ENCODE measurements around the gene ABCC5.
"Not testable (repeated sequence)": the region's sequence is repeated elsewhere in the genome, so short reads cannot be mapped to it uniquely, and the experiment has no call there.

ABCC5 gene

DNA sequence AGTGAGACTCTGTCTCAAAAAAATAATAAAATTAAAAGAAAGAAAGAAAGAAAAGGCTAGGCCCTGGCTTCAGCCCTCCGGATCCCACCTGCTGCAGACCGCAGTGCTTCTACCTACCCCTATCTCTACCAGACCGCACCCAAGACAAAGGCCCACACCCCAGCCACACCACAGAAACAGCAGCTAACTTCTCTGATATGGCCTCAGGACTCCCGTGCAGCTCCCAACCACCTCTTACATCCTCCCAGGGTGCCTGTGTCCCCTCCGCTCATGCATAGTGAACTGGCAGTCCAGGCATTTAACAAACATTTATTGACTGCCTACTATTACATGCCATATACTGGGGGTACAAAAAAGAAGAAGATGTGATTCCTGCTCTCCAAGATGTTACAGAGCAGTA is 28.3 kb upstream of the ABCC5 start:
- TF ChIP-seq, protein P1, sequence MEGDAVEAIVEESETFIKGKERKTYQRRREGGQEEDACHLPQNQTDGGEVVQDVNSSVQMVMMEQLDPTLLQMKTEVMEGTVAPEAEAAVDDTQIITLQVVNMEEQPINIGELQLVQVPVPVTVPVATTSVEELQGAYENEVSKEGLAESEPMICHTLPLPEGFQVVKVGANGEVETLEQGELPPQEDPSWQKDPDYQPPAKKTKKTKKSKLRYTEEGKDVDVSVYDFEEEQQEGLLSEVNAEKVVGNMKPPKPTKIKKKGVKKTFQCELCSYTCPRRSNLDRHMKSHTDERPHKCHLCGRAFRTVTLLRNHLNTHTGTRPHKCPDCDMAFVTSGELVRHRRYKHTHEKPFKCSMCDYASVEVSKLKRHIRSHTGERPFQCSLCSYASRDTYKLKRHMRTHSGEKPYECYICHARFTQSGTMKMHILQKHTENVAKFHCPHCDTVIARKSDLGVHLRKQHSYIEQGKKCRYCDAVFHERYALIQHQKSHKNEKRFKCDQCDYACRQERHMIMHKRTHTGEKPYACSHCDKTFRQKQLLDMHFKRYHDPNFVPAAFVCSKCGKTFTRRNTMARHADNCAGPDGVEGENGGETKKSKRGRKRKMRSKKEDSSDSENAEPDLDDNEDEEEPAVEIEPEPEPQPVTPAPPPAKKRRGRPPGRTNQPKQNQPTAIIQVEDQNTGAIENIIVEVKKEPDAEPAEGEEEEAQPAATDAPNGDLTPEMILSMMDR (conservative IDR thresholded peaks at IDR 0.05) = no peak
- TF ChIP-seq ZFX (IDR thresholded peaks at IDR 0.05) = no peak

DNA sequence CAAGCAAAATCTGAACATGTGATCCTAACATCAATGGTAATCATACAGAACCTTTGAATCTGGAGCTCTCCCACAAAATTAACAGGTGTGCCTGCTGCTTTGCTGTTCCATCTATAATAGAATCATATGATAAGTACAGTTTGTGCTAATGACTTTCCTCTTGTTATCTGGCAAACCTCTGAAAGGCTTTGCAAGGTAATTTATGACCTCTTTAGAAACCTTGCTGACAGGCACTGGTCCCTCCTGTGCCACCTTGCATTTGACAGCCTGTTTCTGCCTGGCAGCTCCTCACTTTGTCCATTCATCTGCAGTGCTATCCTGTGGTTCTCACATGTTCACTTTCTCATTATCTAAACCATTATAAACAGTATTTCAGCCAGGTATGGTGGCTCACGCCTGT is 24.9 kb upstream of the ABCC5 start:
- no peak overlapping the region for H3K27ac ChIP-seq
- TF ChIP-seq, protein P1 (conservative IDR thresholded peaks at IDR 0.05) = no peak
- no peak for TF ChIP-seq ZFX (IDR thresholded peaks at IDR 0.05)

More for the DNA sequence above, 28.3 kb upstream of the ABCC5 start:
- H3K27ac ChIP-seq = no peak overlapping the region

DNA sequence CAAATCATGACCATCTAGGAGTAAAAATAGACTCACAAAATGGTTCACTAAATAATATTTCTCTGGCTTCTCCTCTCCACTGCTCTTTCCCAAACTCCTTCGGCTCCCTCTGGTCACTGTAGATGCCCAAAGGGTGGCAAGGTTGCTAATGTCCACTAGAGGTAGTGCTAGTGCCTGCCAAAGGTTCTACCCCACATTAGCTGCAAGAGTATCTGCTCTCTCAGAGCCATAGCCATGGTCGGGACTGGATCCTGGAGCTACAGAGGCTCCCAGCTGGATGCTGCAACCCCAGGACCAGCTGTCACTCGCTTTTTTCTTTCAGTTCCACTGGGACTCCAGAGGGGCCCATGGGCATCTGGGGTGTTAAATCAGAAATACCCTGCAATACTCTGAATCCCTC is 22.3 kb upstream of the ABCC5 start:
- H3K27ac ChIP-seq = no peak overlapping the region
- no peak for TF ChIP-seq ZFX (IDR thresholded peaks at IDR 0.05)
- TF ChIP-seq, protein P1 (conservative IDR thresholded peaks at IDR 0.05) = no peak; the same call in 1 of the 2 replicates

DNA sequence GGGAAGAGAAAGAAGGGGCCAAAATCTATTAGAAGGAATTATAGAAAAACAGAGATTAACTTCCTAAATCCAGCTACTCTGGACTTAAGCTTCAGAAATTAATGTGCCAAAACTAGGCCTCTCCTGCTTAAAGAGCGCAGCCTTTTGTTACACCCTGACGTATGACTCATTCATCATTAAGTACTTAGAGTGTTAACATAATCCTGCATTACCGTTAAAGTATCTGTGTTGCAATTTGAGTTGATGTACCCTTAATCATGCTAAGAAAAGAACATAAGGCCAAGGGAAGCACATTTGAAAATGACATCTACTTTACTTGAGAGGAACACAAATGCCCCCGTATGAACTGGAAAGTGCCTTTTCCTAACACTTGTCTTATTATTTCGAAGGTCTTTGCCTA is 21.7 kb upstream of the ABCC5 start:
- H3K27ac ChIP-seq = no peak overlapping the region
- TF ChIP-seq, protein P1 (conservative IDR thresholded peaks at IDR 0.05) = no peak

DNA sequence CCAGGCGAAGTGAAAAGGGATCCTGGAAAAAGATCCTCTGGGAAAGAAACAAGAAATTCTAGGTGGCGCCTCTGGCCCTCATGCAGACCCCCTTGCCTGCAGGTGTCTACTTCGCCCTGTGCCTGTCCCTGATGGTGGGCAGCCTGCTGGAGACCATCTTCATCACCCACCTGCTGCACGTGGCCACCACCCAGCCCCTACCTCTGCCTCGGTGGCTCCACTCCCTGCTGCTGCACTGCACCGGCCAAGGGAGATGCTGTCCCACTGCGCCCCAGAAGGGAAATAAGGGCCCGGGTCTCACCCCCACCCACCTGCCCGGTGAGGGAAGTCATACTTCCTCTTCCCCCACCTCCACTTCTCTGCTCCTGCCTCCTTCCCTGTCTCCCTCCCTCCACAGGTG is 20.6 kb upstream of the ABCC5 start:
- not testable (repeated sequence) for H3K27ac ChIP-seq

DNA sequence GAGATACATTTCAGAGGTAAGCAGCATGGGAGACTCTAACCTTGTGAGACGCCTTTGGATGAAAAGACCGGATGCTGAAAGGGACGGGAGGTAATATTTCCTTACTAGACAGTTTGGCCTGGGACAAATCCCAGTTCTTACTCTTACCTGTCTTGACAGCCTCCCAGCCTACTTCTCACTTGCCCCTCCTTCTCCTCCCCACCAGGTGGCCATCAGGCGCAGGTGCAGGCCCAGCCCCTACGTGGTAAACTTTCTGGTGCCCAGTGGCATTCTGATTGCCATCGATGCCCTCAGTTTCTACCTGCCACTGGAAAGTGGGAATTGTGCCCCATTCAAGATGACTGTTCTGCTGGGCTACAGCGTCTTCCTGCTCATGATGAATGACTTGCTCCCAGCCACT is 20.1 kb upstream of the ABCC5 start:
- no peak for TF ChIP-seq ZFX (IDR thresholded peaks at IDR 0.05)
- TF ChIP-seq, protein P1 (conservative IDR thresholded peaks at IDR 0.05) = peak; percentile 46
- H3K27ac ChIP-seq = no peak overlapping the region

DNA sequence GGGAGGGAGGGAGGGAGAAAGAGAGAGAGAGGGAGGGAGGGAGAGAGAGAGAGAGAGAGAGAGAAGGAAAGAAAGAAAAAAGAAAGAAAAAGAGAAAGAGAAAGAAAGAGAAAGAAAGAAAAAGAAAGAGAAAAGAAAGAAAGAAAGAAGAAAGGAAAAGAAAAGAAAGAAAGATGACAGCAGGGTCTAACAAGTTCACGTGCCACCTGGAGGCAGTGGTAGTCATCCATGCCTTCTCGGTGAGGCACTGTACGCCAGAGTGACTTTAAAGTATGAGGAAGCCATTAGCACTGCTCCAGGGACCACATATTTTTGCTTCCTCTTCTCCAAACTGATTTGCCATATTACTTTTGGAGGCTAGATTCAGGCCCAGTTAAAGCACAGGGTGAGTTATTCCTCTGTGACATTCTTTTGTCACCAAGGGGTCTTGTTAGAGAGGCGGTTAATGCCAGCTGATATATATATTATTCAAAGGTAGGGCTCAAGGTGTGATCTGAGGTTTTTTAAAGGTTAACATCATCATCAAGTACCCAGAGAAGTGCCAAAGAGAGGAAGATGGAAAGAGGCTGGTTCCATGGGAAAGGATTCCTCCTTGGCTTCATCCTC is 13.6 kb upstream of the ABCC5 start, which contains the start of gene HTR3D:
Gene HTR3D (plus strand): TSS at position 556 of the 606 bp plus-strand sequence. CDS start 0 bp downstream, at position 556.
- TF ChIP-seq, protein P1 (conservative IDR thresholded peaks at IDR 0.05) = no peak
- no peak for TF ChIP-seq ZFX (IDR thresholded peaks at IDR 0.05)

DNA sequence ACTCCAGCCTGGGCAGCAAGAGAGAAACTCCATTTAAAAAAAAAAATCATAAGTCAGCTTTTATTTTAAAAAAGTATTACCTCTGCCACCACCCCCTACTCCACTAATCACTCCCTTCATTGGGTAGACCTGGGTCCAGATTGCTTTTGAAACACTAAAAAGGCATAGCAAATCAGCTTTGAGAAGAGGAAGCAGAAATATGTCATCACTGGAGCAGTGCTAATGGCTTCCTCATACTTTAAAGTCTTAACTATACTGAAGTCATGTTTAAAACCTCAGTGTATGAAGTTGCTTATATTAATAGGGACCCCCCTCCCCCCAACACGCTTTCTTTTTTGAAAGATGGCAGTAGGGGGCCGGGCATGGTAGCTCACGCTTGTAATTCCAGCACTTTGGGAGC is 12.9 kb upstream of the ABCC5 start:
- H3K27ac ChIP-seq = no peak overlapping the region
- no peak for TF ChIP-seq ZFX (IDR thresholded peaks at IDR 0.05)
- TF ChIP-seq, protein P1 (conservative IDR thresholded peaks at IDR 0.05) = no peak

More for the DNA sequence above, 13.6 kb upstream of the ABCC5 start, which contains the start of gene HTR3D:
- H3K27ac ChIP-seq = no peak within 1 kb of the TSS
